OCI-LY3 (cell line): ENCODE data around the gene ADAMTS2.

ENCODE experiments used
- CTCF ChIP-seq: fragments of 200-600, 300-600 bp; sonication (generic); IDR thresholded peaks from 2 replicates; pipeline ENCODE4 v1.5.1; 2014; ENCODE audit warnings: antibody characterized with exemption, low read length, low read depth
- EZH2phosphoT487 ChIP-seq: fragments of 200-600 bp; shearing (Covaris generic); IDR thresholded peaks from 2 replicates; pipeline ENCODE4 v1.6.1; 2018; ENCODE audit warnings: antibody characterized with exemption, mixed run types, low read depth

- TF ChIP-seq CTCF (no peak), EZH2phosphoT487 (no peak)
Measured at GRCh38 chr5:179297026-179297425, 48.2 kb downstream of the ADAMTS2 start.
